GM12878 (cell line): Measurements from ENCODE around the gene FILIP1L. TPM values are rescaled to one million over a fixed set of nuclear protein-coding genes. Genes with fewer than 3 reads are reported as not detected.
A peak's percentile ranks its signal among the peaks of the same experiment; 100 is the strongest.

ENCODE experiments used
- FOS ChIP-seq: IDR thresholded peaks from 3 replicates; pipeline ENCODE4 v1.6.1; 2011; ENCODE audit warnings: borderline replicate concordance; ENCODE audit not compliant: insufficient read length; ENCODE audit errors: extremely low read depth
- KAT2A ChIP-seq: conservative IDR thresholded peaks from 2 replicates; pipeline ENCODE4 v1.6.1; 2011; ENCODE audit warnings: low read depth, low read length; ENCODE audit not compliant: control insufficient read depth
- KDM1A ChIP-seq: fragments of 200-600 bp; sonication (generic); IDR thresholded peaks from 2 replicates; pipeline ENCODE4 v1.6.1; 2016; ENCODE audit warnings: borderline replicate concordance
- PAX8 ChIP-seq: fragments of 450-650 bp; IDR thresholded peaks from 2 replicates; pipeline ENCODE4 v1.6.1; 2017; ENCODE audit warnings: mild to moderate bottlenecking, moderate library complexity
- PML ChIP-seq: IDR thresholded peaks from 2 replicates; pipeline ENCODE4 v1.6.1; 2012; ENCODE audit warnings: low read length, inconsistent platforms
- POLR2A ChIP-seq: IDR thresholded peaks from 2 replicates; pipeline ENCODE4 v1.6.1; 2011; ENCODE audit warnings: low read depth, mild to moderate bottlenecking, low read length
- SPI1 ChIP-seq: IDR thresholded peaks from 2 replicates; pipeline ENCODE4 v1.6.1; 2011; ENCODE audit warnings: low read depth, mild to moderate bottlenecking, low read length, moderate library complexity, borderline replicate concordance; ENCODE audit not compliant: insufficient read depth
- SUPT20H ChIP-seq: IDR thresholded peaks from 2 replicates; pipeline ENCODE4 v1.6.1; 2011; ENCODE audit warnings: low read depth, mild to moderate bottlenecking, low read length, moderate library complexity, borderline replicate concordance; ENCODE audit not compliant: control insufficient read depth
- SUZ12 ChIP-seq: fragments of 200-600 bp; sonication (generic); IDR thresholded peaks from one replicate; pipeline ENCODE4 v1.6.1; 2018; ENCODE audit warnings: antibody characterized with exemption, mild to moderate bottlenecking; ENCODE audit not compliant: unreplicated experiment
- ZNF24 ChIP-seq: fragments of 450-650 bp; IDR thresholded peaks from 2 replicates; pipeline ENCODE4 v1.6.1; 2017; ENCODE audit warnings: antibody characterized with exemption, mild to moderate bottlenecking
- polyA plus RNA-seq, 11 experiments: library from polyadenylated mRNA; depleted of rRNA in 4 of 11; unstranded in 6 of 11; stranded (reverse) in 5 of 11; fragments of >200 nt; fragmentation: Nextera tagmentation in 4 of 11; fragmentation: Illumina TruSeq in 1 of 11; extraction: Ambion mirVana in 4 of 11; extraction: Trizol in 1 of 11; gene quantifications; 1 replicate in 1 of 11; 2 replicates in 10 of 11; pipeline versions ENCODE4 v1.2.1 to v1.2.3, GENCODE V29; 2011 to 2016; ENCODE audit warnings: inconsistent platforms in 2 of 11, missing spikeins in 2 of 11, low read depth in 1 of 11
- total RNA-seq, 4 experiments: library from RNA; depleted of rRNA in 3 of 4; stranded (reverse); fragments of >200 nt in 3 of 4; fragmentation: Illumina TruSeq in 1 of 4; extraction: Trizol in 1 of 4; gene quantifications; 2 replicates each; pipeline versions ENCODE4 v1.2.1 to v1.2.3, GENCODE V29; 2013 to 2021
- TF ChIP-seq, protein P1 (sequence below): fragments of 450-650 bp; IDR thresholded peaks from 2 replicates; pipeline ENCODE4 v1.6.1; 2017; ENCODE audit warnings: antibody characterized with exemption, mild to moderate bottlenecking, moderate library complexity
- TF ChIP-seq, protein P2 (sequence below): fragments of 450-650 bp; formaldehyde crosslinking; IDR thresholded peaks from 2 replicates; pipeline ENCODE4 v1.4.0; 2022; ENCODE audit warnings: mild to moderate bottlenecking, moderate library complexity
- TF ChIP-seq, protein P3 (sequence below): IDR thresholded peaks from 2 replicates; pipeline ENCODE4 v1.6.1; 2011; ENCODE audit warnings: borderline replicate concordance, low read depth, mild to moderate bottlenecking, moderate library complexity, low read length; ENCODE audit not compliant: insufficient read depth, poor library complexity, severe bottlenecking
- TF ChIP-seq, protein P4 (sequence below): IDR thresholded peaks from 2 replicates; pipeline ENCODE4 v1.6.1; 2011; ENCODE audit warnings: low read depth, low read length, improper control_type of control experiment, borderline replicate concordance
- TF ChIP-seq, protein P5 (sequence below): fragments of 450-650 bp; IDR thresholded peaks from 2 replicates; pipeline ENCODE4 v1.6.1; 2017; ENCODE audit warnings: mild to moderate bottlenecking, low read depth, inconsistent platforms; ENCODE audit not compliant: poor library complexity, severe bottlenecking
- TF ChIP-seq, protein P6 (sequence below): IDR thresholded peaks from 2 replicates; pipeline ENCODE4 v1.6.1; 2011; ENCODE audit warnings: low read depth, mild to moderate bottlenecking, low read length, moderate library complexity, borderline replicate concordance; ENCODE audit errors: extremely low read depth

Gene FILIP1L
- total and polyA plus RNA-seq, 10 of the 15 experiments (the other 5 are each of a cell fraction or from before 2014, with no cell fraction given) = 0.24 to 6.1 (median 3.5) TPM

DNA sequence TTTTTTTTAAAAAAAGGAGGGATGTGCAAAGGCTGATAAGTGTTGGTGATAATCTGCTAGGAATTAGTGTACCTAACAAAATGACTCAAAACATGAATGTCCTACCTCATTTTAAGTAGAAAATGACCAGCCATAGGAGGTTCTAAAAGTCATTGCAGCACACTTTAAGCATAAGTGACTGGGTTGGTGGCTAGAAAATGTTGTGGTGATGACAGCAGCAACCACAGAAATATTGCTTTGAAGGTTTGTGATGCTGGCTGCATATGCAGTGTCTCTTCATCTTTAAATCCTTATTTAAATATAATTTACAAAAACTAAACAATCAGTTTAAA lies 241.4 kb downstream of the FILIP1L start (continued):
- TF ChIP-seq POLR2A (no peak), PML (peak; percentile 62; the same call in 1 of the 2 replicates), KAT2A (no peak), FOS (no peak), SUPT20H (no peak), PAX8 (no peak), SPI1 (no peak), ZNF24 (no peak), KDM1A (no peak), SUZ12 (no peak)
- TF ChIP-seq, protein P1, sequence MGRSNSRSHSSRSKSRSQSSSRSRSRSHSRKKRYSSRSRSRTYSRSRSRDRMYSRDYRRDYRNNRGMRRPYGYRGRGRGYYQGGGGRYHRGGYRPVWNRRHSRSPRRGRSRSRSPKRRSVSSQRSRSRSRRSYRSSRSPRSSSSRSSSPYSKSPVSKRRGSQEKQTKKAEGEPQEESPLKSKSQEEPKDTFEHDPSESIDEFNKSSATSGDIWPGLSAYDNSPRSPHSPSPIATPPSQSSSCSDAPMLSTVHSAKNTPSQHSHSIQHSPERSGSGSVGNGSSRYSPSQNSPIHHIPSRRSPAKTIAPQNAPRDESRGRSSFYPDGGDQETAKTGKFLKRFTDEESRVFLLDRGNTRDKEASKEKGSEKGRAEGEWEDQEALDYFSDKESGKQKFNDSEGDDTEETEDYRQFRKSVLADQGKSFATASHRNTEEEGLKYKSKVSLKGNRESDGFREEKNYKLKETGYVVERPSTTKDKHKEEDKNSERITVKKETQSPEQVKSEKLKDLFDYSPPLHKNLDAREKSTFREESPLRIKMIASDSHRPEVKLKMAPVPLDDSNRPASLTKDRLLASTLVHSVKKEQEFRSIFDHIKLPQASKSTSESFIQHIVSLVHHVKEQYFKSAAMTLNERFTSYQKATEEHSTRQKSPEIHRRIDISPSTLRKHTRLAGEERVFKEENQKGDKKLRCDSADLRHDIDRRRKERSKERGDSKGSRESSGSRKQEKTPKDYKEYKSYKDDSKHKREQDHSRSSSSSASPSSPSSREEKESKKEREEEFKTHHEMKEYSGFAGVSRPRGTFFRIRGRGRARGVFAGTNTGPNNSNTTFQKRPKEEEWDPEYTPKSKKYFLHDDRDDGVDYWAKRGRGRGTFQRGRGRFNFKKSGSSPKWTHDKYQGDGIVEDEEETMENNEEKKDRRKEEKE = no peak
- TF ChIP-seq, protein P2, sequence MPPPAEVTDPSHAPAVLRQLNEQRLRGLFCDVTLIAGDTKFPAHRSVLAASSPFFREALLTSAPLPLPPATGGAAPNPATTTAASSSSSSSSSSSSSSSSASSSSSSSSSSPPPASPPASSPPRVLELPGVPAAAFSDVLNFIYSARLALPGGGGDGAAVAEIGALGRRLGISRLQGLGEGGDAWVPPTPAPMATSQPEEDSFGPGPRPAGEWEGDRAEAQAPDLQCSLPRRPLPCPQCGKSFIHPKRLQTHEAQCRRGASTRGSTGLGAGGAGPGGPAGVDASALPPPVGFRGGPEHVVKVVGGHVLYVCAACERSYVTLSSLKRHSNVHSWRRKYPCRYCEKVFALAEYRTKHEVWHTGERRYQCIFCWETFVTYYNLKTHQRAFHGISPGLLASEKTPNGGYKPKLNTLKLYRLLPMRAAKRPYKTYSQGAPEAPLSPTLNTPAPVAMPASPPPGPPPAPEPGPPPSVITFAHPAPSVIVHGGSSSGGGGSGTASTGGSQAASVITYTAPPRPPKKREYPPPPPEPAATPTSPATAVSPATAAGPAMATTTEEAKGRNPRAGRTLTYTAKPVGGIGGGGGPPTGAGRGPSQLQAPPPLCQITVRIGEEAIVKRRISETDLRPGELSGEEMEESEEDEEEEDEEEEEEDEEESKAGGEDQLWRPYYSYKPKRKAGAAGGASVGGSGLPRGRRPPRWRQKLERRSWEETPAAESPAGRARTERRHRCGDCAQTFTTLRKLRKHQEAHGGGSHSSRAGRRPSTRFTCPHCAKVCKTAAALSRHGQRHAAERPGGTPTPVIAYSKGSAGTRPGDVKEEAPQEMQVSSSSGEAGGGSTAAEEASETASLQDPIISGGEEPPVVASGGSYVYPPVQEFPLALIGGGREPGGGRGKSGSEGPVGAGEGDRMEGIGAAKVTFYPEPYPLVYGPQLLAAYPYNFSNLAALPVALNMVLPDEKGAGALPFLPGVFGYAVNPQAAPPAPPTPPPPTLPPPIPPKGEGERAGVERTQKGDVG (CRISPR knock-in tag) = no peak
- TF ChIP-seq, protein P3, sequence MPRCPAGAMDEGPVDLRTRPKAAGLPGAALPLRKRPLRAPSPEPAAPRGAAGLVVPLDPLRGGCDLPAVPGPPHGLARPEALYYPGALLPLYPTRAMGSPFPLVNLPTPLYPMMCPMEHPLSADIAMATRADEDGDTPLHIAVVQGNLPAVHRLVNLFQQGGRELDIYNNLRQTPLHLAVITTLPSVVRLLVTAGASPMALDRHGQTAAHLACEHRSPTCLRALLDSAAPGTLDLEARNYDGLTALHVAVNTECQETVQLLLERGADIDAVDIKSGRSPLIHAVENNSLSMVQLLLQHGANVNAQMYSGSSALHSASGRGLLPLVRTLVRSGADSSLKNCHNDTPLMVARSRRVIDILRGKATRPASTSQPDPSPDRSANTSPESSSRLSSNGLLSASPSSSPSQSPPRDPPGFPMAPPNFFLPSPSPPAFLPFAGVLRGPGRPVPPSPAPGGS = no peak
- TF ChIP-seq, protein P4, sequence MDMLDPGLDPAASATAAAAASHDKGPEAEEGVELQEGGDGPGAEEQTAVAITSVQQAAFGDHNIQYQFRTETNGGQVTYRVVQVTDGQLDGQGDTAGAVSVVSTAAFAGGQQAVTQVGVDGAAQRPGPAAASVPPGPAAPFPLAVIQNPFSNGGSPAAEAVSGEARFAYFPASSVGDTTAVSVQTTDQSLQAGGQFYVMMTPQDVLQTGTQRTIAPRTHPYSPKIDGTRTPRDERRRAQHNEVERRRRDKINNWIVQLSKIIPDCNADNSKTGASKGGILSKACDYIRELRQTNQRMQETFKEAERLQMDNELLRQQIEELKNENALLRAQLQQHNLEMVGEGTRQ = no peak
- TF ChIP-seq, protein P5, sequence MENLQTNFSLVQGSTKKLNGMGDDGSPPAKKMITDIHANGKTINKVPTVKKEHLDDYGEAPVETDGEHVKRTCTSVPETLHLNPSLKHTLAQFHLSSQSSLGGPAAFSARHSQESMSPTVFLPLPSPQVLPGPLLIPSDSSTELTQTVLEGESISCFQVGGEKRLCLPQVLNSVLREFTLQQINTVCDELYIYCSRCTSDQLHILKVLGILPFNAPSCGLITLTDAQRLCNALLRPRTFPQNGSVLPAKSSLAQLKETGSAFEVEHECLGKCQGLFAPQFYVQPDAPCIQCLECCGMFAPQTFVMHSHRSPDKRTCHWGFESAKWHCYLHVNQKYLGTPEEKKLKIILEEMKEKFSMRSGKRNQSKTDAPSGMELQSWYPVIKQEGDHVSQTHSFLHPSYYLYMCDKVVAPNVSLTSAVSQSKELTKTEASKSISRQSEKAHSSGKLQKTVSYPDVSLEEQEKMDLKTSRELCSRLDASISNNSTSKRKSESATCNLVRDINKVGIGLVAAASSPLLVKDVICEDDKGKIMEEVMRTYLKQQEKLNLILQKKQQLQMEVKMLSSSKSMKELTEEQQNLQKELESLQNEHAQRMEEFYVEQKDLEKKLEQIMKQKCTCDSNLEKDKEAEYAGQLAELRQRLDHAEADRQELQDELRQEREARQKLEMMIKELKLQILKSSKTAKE = peak; percentile 31
- TF ChIP-seq, protein P6, sequence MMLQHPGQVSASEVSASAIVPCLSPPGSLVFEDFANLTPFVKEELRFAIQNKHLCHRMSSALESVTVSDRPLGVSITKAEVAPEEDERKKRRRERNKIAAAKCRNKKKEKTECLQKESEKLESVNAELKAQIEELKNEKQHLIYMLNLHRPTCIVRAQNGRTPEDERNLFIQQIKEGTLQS = no peak
